HG03280 (cell line): Measurements from ENCODE around the gene TWNK.
"Not testable (repeated sequence)": the region's sequence is repeated elsewhere in the genome, so short reads cannot be mapped to it uniquely, and the experiment has no call there.

Source experiments
- ATAC-seq: cut with Tn5 transposase; IDR thresholded peaks from one replicate; pipeline ENCODE4 v1.9.1; 2021; ENCODE audit warnings: mild to moderate bottlenecking, moderate library complexity; ENCODE audit not compliant: unreplicated experiment

The TWNK gene

GRCh38 chr10:101029520-101030295, 42.4 kb downstream of the TWNK start:
- no peak for ATAC-seq

GRCh38 chr10:101030496-101031127, 43.3 kb downstream of the TWNK start:
- ATAC-seq = no peak

- peak; percentile 92 for ATAC-seq
These were observed 43.9 kb downstream of the TWNK start, which contains the start of the genes PDZD7 and SFXN3 for GRCh38 chr10:101031128-101031795. Gene PDZD7 (minus strand): TSS chr10:101031129. CDS start chr10:101030219, 910 bp downstream. Gene SFXN3 (plus strand): TSS chr10:101031234. CDS start chr10:101034695, 3,461 bp downstream.

- ATAC-seq = no peak
These were observed 44.7 kb downstream of the TWNK start for GRCh38 chr10:101031796-101032636.

- ATAC-seq = no peak
These were observed 45.4 kb downstream of the TWNK start for GRCh38 chr10:101032637-101033224.

- no peak for ATAC-seq
These were observed 45.9 kb downstream of the TWNK start for GRCh38 chr10:101033276-101033675.

GRCh38 chr10:101034404-101034803, 47.1 kb downstream of the TWNK start:
- not testable (repeated sequence) for ATAC-seq

- ATAC-seq = no peak
These were observed 48.0 kb downstream of the TWNK start for GRCh38 chr10:101035314-101035713.

- ATAC-seq = no peak
These were observed 48.8 kb downstream of the TWNK start for GRCh38 chr10:101035916-101036702.

GRCh38 chr10:101036726-101037125, 49.4 kb downstream of the TWNK start:
- no peak for ATAC-seq

GRCh38 chr10:101038484-101038883, 51.1 kb downstream of the TWNK start:
- ATAC-seq = no peak

GRCh38 chr10:101040061-101040460, 52.7 kb downstream of the TWNK start:
- ATAC-seq = no peak

GRCh38 chr10:101040851-101041250, 53.5 kb downstream of the TWNK start:
- no peak for ATAC-seq

- ATAC-seq = peak; percentile 56
These were observed 54.0 kb downstream of the TWNK start for GRCh38 chr10:101041252-101041761.

GRCh38 chr10:101042118-101042517, 54.8 kb downstream of the TWNK start:
- no peak for ATAC-seq

GRCh38 chr10:101042667-101043362, 55.5 kb downstream of the TWNK start:
- peak; percentile 93 for ATAC-seq

GRCh38 chr10:101043363-101043707, 56.0 kb downstream of the TWNK start:
- no peak for ATAC-seq
